Upper lobe of left lung (tissue), 4 donors: ENCODE results near the gene ERC1.

Experiments used
- POLR2A ChIP-seq, 4 donors: fragments of 450-650 bp; IDR thresholded peaks; one replicate each; pipeline ENCODE4 v1.5.1; 2016 to 2017; ENCODE audit warnings: antibody characterized with exemption in 4 of 4, mild to moderate bottlenecking in 2 of 4
- TF ChIP-seq, protein P1 (sequence below), 6 experiments: fragments of 450-650 bp in 4 of 6; fragments of 200-600 bp in 2 of 6; sonication (generic) in 2 of 6; IDR thresholded peaks; one replicate each; pipeline ENCODE4 v1.5.1; 2016 to 2019; ENCODE audit warnings: antibody characterized with exemption in 6 of 6

DNA sequence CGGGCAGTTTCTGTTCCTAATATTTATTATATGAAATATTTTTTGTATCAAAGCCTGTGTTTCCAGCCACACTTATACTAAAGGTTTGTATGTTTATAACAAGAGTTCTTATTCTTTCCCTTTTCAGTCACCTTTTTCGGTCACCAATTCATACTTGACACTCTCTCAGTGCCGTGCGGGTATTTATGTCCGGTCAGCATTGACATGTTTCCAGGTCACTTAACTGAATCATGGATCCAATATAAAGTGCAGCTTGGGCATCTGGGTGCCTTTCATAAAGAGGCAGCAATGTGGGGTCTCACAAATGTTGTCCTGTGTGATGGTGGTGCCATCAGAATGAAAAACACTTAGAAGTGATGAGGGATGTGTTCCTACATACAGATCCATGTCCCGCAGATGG lies 141.3 kb downstream of the ERC1 start:
- no peak for TF ChIP-seq POLR2A (IDR thresholded peaks at IDR 0.05)
- TF ChIP-seq, protein P1, sequence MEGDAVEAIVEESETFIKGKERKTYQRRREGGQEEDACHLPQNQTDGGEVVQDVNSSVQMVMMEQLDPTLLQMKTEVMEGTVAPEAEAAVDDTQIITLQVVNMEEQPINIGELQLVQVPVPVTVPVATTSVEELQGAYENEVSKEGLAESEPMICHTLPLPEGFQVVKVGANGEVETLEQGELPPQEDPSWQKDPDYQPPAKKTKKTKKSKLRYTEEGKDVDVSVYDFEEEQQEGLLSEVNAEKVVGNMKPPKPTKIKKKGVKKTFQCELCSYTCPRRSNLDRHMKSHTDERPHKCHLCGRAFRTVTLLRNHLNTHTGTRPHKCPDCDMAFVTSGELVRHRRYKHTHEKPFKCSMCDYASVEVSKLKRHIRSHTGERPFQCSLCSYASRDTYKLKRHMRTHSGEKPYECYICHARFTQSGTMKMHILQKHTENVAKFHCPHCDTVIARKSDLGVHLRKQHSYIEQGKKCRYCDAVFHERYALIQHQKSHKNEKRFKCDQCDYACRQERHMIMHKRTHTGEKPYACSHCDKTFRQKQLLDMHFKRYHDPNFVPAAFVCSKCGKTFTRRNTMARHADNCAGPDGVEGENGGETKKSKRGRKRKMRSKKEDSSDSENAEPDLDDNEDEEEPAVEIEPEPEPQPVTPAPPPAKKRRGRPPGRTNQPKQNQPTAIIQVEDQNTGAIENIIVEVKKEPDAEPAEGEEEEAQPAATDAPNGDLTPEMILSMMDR (IDR thresholded peaks at IDR 0.05), result no peak
